HG03520 (cell line): ENCODE measurements around the gene TTBK2.
"Not testable (repeated sequence)": the region's sequence is repeated elsewhere in the genome, so short reads cannot be mapped to it uniquely, and the experiment has no call there.

ENCODE experiments used
- ATAC-seq: cut with Tn5 transposase; IDR thresholded peaks from one replicate; pipeline ENCODE4 v1.9.1; 2021; ENCODE audit warnings: mild to moderate bottlenecking, moderate library complexity; ENCODE audit not compliant: unreplicated experiment

Gene TTBK2

DNA sequence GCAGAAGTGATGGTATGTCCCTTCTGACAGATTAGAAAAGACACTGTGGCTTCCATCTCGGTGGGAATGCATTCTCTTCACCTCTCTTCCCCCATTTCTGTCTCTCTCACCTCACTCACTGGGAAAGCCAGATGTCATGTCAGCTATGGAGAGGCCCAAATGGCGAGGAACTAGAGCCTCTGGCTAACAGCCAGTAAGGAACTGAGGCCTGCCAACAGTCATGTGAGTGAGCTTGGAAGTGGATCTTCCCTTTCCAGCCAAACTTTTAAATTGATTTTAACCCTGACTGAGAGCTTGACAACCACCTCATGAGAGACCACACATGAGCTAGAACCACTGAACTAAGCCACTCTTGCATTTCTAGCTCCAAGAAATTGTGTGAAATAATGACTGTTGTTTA, 148.4 kb downstream of the TTBK2 start:
- ATAC-seq = no peak

DNA sequence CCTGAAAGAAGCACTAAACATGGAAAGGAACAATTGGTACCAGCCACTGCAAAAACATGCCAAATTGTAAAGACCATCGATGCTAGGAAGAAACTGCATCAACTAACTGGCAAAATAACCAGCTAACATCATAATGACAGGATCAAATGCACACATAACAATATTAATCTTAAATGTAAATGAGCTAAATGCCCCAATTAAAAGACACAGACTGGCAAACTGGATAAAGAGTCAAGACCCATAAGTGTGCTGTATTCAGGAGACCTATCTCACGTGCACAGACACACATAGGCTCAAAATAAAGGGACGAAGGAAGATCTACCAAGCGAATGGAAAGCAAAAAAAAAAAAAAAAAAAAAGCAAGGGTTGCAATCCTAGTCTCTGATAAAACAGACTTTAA, 154.5 kb downstream of the TTBK2 start:
- not testable (repeated sequence) for ATAC-seq

DNA sequence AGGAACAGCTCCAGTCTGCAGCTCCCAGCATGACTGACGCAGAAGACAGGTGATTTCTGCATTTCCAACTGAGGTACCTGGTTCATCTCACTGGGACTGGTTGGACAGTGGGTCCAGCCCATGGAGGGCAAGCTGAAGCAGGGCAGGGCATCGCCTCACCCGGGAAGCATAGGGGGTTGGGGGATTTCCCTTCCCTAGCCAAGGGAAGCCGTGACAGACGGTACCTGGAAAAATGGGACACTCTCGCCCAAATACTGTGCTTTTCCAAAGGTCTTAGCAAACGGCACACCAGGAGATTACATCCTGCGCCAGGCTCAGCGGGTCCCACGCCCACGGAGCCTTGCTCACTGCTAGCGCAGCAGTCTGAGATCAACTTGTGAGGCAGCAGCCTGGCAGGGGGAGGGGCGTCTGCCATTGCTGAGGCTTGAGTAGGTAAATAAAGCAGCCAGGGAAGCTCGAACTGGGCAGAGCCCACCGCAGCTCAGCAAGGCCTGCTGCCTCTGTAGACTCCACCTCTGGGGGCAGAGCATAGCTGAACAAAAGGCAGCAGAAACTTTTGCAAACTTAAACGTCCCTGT, 156.3 kb downstream of the TTBK2 start:
- not testable (repeated sequence) for ATAC-seq

DNA sequence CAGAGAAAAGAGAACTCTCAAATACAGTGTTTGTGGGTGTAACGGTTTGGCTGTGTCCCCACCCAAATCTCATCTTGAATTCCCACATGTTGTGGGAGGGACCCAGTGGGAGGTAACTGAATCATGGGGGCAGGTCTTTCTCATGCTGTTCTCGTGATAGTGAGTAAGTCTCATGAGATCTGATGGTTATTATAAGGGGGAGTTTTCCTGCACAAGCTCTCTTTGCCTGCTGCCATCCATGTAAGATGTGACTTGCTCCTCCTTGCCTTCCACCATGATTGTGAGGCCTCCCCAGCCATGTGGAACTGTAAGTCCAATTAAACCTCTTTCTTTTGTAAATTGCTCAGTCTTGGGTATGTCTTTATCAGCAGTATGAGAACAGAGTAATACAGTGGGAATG, 158.8 kb downstream of the TTBK2 start:
- ATAC-seq = not testable (repeated sequence)

DNA sequence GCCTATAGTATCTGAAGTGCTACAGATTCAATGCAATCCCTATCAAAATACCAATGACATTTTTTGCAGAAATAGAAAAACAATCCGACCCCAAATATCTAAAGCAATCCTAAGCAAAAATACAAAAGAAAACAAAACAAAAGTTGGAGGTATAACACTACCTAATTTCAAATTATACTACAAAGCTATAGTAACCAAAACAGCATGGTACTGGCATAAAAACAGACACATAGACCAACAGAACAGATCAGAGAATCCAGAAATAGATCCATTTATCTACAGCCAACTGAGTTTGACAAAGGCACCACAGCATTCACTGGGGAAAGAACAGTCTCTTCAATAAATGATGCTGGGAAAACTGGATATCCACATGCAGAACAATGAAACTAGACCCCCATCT, 159.8 kb downstream of the TTBK2 start:
- no peak for ATAC-seq

DNA sequence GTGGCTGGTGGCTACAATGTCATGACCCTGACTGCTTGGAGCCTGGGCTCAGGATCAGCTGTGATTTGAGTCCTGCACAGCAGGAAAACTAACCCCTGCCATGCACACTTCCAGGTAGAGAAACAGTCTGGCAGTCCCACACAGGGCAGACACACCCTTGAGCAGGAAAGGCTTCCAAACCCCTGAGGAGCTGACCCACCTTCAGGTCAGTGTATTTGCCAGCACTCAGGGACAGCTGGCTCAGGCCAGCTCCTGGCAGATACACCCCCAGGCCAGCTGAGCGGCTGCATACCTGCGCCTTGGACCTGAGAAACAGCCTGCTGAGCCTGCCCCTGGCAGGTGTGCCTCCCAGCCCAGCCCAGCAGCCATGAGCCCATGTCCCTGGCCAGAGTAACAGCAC, 161.5 kb downstream of the TTBK2 start:
- no peak for ATAC-seq

DNA sequence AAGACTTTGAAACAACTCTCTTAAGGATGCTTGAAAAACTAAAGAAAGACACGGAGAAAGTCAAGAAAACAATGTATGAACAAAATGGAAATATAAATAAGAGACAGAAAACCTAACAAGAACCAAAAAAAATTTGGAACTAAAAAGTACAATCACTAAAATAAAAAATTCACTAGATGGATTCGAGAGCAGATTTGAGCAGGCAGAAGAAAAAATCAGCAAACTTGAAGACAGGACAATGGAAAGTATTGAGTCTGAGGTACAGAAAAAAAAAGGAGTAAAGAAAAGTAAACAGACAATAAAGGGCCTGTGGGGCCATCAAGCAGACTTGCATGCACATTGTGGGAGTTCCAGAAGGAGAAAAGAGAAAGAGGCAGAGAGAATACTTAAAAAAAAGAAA, 170.3 kb downstream of the TTBK2 start:
- no peak for ATAC-seq

DNA sequence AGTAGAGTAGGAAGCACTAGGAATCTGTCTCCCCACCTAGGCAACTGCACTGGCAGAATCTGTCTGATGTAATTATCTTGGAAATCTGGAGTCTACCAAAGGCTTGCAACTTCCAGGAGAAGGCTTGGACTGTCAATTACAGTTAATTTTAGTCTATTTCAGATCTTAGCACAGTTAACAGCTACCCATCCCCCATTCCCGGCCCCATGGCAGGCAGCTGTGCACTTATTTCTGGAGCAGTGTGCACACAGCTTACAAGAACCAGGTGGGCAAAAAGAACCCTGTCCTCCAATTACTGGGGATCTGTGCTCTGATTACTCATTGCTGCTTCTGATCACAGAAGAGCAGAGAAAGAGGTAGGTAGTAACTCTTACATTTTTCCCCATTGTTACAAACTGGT, 171.3 kb downstream of the TTBK2 start:
- no peak for ATAC-seq

DNA sequence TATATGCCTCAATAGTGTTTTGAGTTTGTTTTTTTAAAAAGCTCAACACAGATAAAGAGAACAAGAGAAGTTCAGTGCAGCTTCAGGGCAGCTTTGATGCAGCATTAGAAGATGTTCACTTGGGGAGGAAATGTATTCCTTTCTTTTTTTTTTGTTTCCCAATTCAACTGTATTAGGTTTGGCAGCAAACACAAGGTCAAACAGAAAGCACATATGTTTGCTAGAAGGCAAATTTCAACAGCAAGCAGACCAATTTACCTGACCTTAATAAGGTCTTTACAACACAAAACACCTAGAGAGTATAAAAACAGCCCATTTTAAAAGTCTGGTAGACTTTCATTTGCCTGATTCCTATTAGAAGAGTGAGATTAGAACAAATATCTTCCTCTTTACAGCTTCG, 176.4 kb downstream of the TTBK2 start:
- no peak for ATAC-seq

DNA sequence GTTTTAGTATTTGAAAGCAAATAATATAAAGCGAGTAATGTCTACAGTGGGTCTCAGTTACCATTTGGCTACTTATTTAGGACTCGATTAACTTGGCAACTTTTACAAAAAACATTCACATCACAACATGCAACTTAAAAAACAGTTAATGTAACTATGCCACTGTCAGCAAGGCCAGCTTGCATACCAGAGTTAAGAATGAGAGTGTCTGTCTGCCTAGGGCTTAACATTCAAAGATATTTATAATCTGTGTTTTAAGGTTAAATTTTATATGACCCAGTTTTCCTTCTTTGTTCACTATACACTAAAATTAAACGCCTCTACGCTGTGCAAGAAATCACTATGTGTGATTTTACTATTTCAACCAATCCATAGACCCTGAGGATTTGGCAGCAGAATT, 178.4 kb downstream of the TTBK2 start:
- ATAC-seq = no peak

DNA sequence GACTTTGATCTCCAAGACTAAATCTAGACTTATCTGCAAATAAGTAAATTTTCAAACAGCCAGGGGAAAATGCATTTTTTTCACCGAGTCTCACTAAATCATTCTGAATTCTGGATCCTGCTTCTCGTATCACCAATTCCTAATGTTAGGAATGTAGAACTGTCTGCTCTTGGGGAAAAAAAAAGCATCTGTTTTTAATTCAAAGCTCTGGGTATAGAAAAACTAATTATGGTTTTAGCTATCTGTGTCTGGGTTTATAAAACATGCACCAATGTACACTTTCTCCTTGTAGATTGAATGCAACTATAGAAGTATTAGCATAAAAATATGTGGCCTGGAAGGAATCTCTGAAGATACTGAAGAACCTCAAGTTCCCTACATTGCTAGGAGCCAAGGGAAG, 178.9 kb downstream of the TTBK2 start:
- ATAC-seq = no peak

DNA sequence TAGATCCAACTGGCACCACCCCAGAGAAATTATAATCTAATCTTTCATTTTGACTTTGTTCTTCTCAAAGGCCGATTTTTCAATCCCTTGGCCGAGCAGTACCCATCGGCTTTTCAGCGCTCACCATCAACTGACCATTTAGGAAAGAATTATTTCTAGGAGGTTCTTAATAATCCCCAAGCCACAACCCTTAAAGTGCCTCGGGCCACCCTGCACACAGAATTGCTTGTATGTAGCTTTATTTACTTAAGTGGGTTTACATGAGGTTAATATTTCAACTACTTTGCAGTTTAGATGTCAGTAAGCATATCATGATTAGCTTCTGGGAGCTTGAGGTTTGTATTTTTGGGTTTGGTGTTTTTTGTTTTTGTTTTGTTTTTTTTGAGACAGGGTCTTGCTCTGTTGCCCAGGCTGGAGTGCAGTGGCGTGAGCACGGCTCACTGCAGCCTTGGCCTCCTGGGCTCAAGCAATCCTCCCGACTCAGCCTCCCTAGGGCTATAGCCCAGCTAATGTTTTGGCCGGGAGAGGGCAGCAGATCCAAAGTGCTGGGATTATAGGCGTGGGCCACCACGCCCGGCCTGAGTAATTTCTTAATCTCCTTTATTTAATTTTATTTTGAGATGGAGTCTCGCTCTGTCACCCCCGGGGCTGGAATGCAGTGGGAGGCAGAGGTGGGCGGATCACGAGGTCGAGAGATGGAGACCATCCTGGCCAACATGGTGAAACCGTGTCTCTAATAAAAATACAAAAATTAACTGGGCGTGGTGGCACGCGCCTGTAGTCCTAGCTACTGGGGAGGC, 182.8 kb downstream of the TTBK2 start:
- ATAC-seq = no peak

DNA sequence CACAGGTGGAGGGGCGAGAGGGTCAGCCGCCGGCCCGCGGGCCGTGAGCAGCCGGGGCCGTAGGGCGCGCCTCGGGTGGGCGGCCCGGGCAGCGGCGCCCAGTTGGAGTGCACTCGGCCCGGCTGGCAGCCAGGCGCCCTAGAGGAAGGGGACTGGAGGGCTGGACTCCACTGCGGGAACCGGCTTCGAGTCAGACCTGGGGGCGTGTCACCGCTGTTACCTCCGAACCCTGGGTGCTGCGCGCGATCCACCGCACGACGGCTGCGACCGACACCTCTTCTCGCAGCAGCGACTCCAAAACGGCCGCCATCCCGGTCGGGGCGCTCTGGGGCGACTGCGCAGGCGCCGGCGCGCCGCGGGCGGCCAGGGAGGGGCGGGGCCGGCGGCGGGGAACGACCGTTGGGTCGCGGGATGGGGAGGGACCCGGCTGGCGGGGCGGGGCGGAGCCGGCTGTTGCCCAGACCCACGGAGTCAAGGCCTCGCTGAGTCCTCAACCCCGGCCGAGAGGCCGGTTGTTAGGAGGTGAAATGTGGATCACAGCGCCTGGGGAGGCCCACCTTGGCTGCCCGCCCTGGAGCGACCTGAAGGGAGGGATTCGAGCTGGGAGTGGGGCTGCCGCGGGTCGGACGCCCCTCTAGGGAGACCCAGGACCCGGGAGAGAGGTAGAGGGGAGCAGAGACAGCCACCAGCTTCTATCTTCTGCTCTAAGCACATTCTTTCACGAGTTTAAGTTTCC, 183.6 kb downstream of the TTBK2 start, which contains the start of gene CDAN1:
TSS of gene CDAN1 (minus strand) at position 336 of the 736 bp plus-strand sequence. CDS start at position 310, 26 bp downstream.
- ATAC-seq = peak; percentile 67

DNA sequence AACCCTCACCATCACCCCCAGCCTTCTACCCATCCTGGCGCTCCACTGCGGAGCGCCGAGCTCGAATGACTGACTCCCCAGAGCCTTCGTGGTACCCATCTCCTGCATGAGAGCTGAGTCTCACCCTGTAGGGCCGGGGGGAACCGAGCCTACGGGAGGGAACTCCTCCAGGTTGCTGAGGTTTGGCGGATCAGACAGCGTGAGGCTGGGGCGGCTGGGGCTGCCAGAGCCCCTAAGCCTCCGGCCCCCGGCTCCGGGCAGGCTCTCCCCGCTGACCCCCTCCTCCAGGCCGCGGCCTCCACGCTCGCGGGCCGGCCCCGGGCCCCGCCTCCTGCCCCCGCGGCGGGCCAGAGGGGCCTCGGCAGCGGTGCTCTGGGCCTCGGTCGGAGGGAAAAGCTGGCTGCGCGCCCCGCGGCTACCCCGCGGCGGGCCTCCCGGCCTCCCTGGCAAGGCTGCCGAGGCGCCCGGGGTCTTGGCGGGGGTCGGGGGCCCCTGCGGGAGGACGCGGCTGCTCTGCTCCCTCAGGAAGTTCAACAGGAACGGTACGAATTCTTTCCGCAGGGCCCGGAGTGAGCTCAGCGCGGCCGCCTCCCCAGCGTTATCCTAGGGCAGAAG, 184.3 kb downstream of the TTBK2 start:
- ATAC-seq = no peak

DNA sequence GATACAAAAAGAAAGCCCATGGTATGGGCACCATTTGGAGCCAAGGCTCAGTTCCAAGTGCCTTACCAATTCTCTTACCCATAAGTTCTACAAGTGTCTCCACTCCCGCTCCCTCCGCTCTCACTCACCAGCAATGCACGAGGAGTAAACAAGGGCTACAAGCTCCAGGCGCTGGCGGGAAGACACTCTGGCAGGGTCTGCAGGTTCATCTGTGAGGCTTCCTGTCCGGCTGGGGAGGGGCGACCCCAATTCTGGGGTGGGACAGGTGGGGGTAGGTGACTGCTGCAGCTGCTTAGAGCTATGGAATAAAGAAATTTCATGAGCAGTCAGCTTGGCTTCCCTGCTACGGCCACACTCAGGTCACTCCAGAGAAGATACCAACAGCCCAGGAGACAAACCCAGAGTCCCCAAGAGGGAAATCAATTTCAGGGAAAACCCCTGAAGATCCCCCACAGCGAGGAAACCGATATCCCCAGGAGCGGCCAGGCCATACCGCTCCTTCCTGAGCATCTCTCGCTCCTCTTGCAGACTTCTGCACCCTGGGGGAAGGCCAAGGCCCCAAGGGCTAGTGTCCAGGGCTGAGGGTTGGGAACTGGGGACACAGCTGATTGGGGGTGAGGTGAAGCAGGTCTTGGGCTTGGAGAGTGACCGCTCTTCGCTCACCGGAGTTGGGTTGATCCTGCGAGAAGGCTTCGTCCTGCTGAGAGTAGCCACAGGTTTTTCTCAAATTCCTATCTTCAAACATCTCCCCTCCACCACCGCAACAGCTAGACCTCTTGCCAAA, 185.0 kb downstream of the TTBK2 start:
- ATAC-seq = no peak

DNA sequence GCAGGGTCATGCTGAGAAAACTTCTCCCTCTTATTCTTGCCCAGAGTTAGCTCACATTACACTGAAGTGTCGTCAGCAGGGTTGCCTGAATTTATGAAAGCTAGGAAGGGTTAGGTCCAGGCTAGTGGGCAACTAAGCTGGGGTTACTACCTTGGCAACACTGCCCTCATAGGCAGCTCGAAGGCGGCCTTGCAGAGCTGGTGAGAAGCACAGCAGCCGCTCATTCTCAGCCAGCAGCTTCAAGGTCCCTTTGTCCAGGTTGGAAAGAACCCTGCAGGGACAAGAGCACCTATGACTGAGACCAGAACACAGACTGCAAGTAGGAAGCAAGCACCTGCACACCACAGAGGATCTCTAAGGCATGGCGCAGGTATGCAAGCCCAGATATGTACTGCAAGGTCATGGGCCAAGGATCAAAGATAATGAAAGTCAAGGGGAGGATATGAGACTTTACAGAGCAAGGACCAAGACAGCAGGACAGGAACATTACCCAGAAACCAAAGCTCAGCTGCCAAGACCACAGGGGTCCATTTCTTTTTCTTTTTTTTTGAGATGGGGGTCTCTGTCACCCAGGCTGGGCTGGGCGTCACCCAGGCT, 186.4 kb downstream of the TTBK2 start:
- ATAC-seq = no peak

DNA sequence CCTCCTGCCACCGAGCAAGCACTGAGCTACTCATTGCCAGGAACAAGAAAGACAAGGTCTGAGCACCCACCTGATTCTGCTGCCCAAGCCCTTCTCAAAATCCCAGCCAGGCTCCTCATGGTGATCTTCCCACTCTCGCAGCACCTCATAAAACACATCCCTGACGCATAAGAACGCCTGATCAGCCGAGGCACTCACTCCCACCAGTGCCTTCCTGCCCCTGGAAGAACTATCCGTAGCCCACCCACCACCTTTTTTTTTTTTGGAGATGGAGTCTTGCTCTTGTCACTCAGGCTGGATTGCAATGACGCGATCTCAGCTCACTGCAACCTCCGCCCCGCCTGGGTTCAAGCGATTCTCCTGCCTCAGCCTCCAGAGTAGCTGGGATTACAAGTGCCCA, 187.6 kb downstream of the TTBK2 start:
- no peak for ATAC-seq

DNA sequence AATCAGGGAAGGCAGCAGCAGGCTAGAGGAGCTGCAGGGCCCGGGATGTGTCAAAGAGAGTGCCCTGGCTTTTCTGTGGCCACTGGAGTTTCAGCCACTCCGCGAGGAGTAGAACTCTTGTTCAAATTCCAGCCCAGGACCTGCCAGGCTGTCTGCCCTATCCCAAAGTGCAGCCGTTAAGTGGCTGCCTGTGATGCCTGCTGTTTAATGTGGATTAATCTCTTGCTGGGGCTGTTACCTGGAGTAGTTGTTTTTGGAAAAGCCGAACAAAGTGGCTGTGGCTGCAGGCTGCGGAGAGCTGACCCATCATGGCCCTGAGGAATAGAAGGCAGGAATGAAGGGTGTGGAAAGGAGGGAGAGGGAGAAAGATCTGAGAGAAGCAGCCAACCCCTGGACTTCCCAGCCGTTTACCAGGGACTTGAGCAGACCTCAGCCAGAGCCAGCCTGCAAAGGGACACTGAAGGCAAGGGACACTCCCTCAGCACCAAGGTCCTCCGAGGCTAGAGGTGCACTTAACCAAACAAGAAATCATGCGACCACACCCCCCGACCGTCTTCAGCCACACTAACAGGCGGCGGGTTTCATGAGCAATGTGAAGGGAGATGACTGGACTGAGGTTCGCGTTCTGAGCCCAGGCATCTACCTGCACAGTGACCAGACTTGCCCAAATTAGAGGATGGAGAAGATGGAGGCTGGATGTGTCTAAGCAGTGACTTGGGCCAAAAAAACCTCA, 188.3 kb downstream of the TTBK2 start:
- ATAC-seq = no peak

DNA sequence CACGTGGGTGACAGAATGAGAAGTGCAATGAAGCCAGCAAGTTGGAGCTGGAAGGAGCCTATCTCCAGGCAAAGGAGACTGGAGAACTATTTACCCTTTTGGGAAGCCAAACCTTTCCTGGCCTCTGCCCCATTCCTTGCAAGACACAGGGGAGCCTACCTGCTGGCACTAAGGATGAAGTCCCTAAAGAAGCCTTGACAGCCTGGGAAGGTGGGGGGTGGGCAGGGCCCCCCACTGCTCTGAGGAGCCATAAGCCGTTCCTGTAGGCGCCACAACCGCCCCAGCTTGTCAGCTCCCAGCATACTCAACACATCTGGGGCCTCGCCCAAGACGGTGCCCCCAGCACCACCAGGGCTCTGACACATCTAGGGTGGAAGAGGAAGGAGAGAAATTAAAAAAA, 189.1 kb downstream of the TTBK2 start:
- ATAC-seq = no peak

DNA sequence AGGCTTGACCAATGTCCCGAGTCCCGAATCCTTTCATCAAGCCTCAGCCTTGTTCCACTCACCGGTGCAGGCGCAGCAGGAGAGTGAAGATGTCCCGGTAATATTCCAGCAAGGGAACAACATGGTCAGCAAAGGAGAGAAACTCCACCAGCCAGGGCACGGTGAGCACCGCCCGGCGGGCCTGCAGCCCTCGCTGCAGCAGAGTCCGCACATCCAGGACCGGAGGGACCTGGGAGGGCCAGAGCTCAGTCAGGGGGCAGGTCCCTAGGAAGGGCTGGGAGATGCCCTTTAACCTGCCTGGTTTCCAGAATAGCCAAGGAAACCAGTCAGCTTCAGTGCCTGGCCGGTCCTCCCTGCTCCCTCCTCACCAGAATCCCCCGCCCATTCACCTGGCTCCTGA, 190.0 kb downstream of the TTBK2 start:
- ATAC-seq = no peak
